Fibroblast of pulmonary artery (primary cell): Measurements from ENCODE around the gene BMF.

Experiments
- DNase-seq: peaks from one replicate; pipeline ENCODE4 v3.0.0-alpha.2; 2010; ENCODE audit warnings: low read depth
- H3K4me3 ChIP-seq: replicated peaks from 2 replicates; pipeline ENCODE4 v1.5.1; 2011; ENCODE audit warnings: low read depth, mild to moderate bottlenecking, control low read depth, low read length, moderate library complexity
- TF ChIP-seq, protein P1 (sequence below): IDR thresholded peaks from 2 replicates; pipeline ENCODE4 v1.5.1; 2011; ENCODE audit warnings: mild to moderate bottlenecking, control low read depth, low read length, inconsistent platforms; ENCODE audit errors: missing control alignments

The BMF gene

DNA sequence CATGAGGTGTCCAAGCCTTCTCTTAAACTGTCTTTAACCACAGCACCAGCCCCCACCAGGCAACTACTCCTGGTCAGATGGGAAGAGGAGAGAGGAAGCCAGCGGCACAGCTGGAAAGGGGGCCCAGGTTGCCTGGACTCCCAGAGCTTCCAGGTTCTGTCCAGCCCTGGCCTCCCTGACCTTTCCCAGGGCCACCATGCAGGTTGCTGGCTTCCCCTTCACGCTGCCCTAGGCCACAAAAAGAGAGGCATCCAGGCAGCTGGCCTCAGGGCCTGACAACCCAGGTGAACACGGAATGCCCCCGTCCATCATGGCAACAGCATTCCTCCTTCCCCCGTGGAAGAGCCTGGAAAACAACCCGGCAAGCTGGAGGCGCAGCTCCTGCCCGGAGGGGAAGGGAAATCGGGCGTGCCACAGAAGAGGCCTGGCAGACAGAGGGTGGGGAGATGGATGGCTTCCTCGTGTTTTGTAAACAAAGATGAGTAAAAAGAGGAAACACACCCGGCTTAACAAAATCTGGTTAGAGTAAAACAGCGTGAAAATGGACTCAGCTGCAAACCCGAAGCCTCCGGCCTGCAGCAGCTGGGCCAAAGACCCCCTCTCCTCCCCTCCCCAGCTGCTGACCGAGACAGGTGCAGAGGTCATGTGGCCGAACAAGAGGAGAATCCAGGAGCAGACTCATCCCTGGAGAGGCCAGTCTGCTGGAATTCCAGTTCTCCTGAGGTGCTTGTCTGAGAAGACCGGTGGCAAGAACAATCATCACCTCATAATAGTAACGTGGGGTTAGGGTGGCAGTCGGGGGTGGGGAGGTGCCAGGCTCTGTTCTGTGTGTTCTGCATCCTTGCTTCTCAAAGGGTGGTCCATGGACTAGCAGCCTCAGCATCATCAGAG is 15.5 kb downstream of the BMF start:
- no peak for DNase-seq
- TF ChIP-seq, protein P1, sequence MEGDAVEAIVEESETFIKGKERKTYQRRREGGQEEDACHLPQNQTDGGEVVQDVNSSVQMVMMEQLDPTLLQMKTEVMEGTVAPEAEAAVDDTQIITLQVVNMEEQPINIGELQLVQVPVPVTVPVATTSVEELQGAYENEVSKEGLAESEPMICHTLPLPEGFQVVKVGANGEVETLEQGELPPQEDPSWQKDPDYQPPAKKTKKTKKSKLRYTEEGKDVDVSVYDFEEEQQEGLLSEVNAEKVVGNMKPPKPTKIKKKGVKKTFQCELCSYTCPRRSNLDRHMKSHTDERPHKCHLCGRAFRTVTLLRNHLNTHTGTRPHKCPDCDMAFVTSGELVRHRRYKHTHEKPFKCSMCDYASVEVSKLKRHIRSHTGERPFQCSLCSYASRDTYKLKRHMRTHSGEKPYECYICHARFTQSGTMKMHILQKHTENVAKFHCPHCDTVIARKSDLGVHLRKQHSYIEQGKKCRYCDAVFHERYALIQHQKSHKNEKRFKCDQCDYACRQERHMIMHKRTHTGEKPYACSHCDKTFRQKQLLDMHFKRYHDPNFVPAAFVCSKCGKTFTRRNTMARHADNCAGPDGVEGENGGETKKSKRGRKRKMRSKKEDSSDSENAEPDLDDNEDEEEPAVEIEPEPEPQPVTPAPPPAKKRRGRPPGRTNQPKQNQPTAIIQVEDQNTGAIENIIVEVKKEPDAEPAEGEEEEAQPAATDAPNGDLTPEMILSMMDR: no peak
- H3K4me3 ChIP-seq: no peak overlapping the region

GRCh38 chr15:40092256-40092978 is 16.3 kb downstream of the BMF start:
- TF ChIP-seq, protein P1: no peak
- no peak overlapping the region for H3K4me3 ChIP-seq
- peak; percentile 56 for DNase-seq

- no peak for DNase-seq
- no peak overlapping the region for H3K4me3 ChIP-seq
- TF ChIP-seq, protein P1: no peak
Observed at GRCh38 chr15:40091861-40092255, 16.8 kb downstream of the BMF start.

DNA sequence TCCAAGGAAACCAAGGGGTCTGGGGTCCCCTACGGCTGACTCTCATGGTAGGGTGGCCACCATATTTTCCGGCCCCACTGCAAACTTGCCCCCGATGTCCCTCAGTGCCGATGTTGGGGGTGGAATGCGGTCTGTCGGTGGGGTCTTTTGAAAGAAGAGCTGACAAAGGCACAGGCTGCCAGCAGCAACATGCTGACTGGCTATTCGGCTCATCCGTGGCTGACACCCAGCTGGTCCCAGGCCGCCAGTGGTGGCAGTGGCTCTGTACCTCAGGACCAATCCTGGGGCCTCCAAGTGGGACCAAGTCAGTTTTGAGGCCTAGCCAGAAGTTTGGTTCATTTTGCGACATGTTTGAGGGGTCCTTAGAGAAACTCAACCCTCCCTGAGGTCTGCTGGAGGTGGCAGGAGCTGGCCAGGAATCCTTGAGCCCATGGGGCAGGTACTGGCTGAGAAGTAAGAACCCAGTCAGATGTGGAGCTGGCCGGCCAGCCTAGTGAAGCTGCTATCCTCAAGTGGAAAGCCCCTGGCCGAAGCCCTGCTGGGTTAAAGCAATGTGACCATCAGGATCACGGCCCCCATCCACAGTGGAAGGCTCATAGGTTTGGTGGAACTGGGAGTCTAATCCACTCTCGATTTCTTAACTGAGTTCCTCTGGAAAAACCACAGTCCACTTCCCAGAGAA is 17.8 kb downstream of the BMF start:
- H3K4me3 ChIP-seq: no peak overlapping the region
- no peak for DNase-seq
- TF ChIP-seq, protein P1: no peak

DNA sequence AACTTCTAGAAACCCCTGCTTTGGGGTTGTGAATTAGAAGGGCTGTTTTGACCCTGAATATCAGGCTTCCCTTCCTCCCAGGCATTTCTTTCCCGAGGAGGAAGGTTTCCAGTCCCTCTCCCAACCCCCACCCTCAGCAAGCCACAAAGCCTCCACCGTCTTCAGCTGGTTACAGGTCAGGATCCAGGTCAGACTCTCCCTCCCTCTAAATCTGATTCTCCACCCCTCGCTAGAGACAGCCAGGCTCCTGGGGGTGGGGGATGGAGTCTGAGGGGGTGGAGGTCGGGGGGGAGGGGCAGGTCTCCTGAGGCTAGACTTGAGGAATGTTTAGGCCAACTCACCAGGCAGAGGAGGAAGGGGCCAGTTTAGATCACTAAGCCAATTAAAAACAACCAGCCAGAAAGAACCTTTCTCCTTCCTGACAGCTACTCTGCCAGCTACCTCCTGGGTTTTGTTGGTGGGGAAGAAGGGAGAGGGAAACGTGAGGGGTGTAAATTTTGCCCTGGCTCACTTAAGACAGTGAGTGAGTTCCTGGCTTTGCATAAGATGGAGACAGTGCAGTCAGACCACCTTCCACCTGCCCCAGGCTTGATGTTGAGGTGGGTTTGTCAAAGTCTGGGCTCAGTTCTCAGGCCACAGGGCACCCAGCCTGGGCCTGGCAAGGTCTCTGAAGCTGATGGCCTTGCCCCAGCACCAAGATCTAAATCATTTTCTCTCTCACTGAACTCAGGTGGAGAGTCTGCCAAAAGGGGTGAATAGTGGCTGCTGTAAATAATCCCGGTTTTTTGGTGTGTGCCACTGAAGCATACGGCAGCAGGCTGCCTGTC is 19.5 kb downstream of the BMF start:
- no peak for DNase-seq
- no peak overlapping the region for H3K4me3 ChIP-seq
- TF ChIP-seq, protein P1: no peak
